Hematopoietic multipotent progenitor cell treated with erythropoietin and hydrocortisone succinate and interleukin-3 and kit ligand, for 8 days (in vitro differentiated cells): ENCODE data around the gene TPTE2.
"Not testable (repeated sequence)": the region's sequence is repeated elsewhere in the genome, so short reads cannot be mapped to it uniquely, and the experiment has no call there.

Experiments
- DNase-seq: peaks from one replicate; pipeline ENCODE4 v3.0.0-alpha.2; 2015

TPTE2 gene

GRCh38 chr13:19561127-19561582, at the start of gene TPTE2:
Gene TPTE2, minus strand, starts transcription at chr13:19561532. Its CDS starts 58,298 bp downstream, at chr13:19503234.
- DNase-seq: not testable (repeated sequence)

GRCh38 chr13:19607523-19608078, 46.3 kb upstream of the TPTE2 start:
- DNase-seq: no peak

GRCh38 chr13:19606737-19607136, 45.4 kb upstream of the TPTE2 start:
- DNase-seq: no peak

GRCh38 chr13:19606152-19606551, 44.8 kb upstream of the TPTE2 start:
- peak; percentile 15 for DNase-seq

- no peak for DNase-seq
These were observed 44.0 kb upstream of the TPTE2 start for GRCh38 chr13:19605161-19605955.

- no peak for DNase-seq
These were observed 43.0 kb upstream of the TPTE2 start for GRCh38 chr13:19604306-19604705.

- DNase-seq: peak; percentile 59
These were observed 40.7 kb upstream of the TPTE2 start for GRCh38 chr13:19601749-19602725.

GRCh38 chr13:19597523-19597922, 36.2 kb upstream of the TPTE2 start:
- DNase-seq: no peak

- DNase-seq: no peak
These were observed 35.6 kb upstream of the TPTE2 start for GRCh38 chr13:19596960-19597361.

GRCh38 chr13:19596086-19596485, 34.8 kb upstream of the TPTE2 start:
- DNase-seq: no peak

GRCh38 chr13:19592657-19593180, 31.4 kb upstream of the TPTE2 start:
- DNase-seq: no peak

GRCh38 chr13:19591864-19592263, 30.5 kb upstream of the TPTE2 start:
- no peak for DNase-seq

- DNase-seq: no peak
These were observed 29.1 kb upstream of the TPTE2 start for GRCh38 chr13:19590423-19590822.

- no peak for DNase-seq
These were observed 28.0 kb upstream of the TPTE2 start for GRCh38 chr13:19589312-19589711.

- DNase-seq: peak; percentile 81
These were observed 26.4 kb upstream of the TPTE2 start for GRCh38 chr13:19587635-19588300.

GRCh38 chr13:19586904-19587634, 25.7 kb upstream of the TPTE2 start:
- peak; percentile 78 for DNase-seq

- no peak for DNase-seq
These were observed 20.3 kb upstream of the TPTE2 start for GRCh38 chr13:19581675-19582074.

- DNase-seq: no peak
These were observed 13.9 kb upstream of the TPTE2 start for GRCh38 chr13:19575230-19575629.

- no peak for DNase-seq
These were observed 11.9 kb upstream of the TPTE2 start for GRCh38 chr13:19573120-19573716.

GRCh38 chr13:19572280-19572679, 10.9 kb upstream of the TPTE2 start:
- DNase-seq: no peak

- no peak for DNase-seq
These were observed 6.6 kb upstream of the TPTE2 start for GRCh38 chr13:19567820-19568534.
